NB4 (cell line): ENCODE measurements around the gene ULK1.

ENCODE experiments used
- DNase-seq: peaks from one replicate; pipeline ENCODE4 v3.0.0; 2010; ENCODE audit warnings: low read depth
- H3K4me3 ChIP-seq: one replicate; pipeline ENCODE4 v1.5.1; 2011; ENCODE audit warnings: mild to moderate bottlenecking, low read depth, low read length, moderate library complexity
- CTCF ChIP-seq: IDR thresholded peaks from one replicate; pipeline ENCODE4 v1.5.1; 2012; ENCODE audit warnings: low read depth, low read length
- MAX ChIP-seq: IDR thresholded peaks from 2 replicates; pipeline ENCODE4 v1.6.1; 2011; ENCODE audit warnings: low read depth, low read length
- MYC ChIP-seq: IDR thresholded peaks from 2 replicates; pipeline ENCODE4 v1.6.1; 2011; ENCODE audit warnings: low read depth, low read length
- POLR2A ChIP-seq: IDR thresholded peaks from 2 replicates; pipeline ENCODE4 v1.6.1; 2011; ENCODE audit warnings: mild to moderate bottlenecking; ENCODE audit not compliant: insufficient read length; ENCODE audit errors: extremely low read depth

The ULK1 gene

GRCh38 chr12:131904346-131904745 lies 9.9 kb downstream of the ULK1 start:
- no peak overlapping the region for H3K4me3 ChIP-seq
- TF ChIP-seq MYC: no peak
- no peak for TF ChIP-seq MAX
- no peak for TF ChIP-seq POLR2A
- TF ChIP-seq CTCF: no peak
- DNase-seq: no peak

- DNase-seq: no peak
- TF ChIP-seq CTCF (no peak), POLR2A (no peak), MYC (no peak), MAX (no peak)
- no peak overlapping the region for H3K4me3 ChIP-seq
Measured at GRCh38 chr12:131905081-131905629, 10.7 kb downstream of the ULK1 start.

- no peak overlapping the region for H3K4me3 ChIP-seq
- no peak for TF ChIP-seq POLR2A
- TF ChIP-seq CTCF: no peak
- no peak for TF ChIP-seq MYC
- no peak for TF ChIP-seq MAX
- no peak for DNase-seq
Measured at GRCh38 chr12:131905630-131906091, 11.2 kb downstream of the ULK1 start.

- H3K4me3 ChIP-seq: no peak overlapping the region
- DNase-seq: no peak
- TF ChIP-seq MYC (no peak), MAX (no peak), CTCF (no peak), POLR2A (no peak)
Measured at GRCh38 chr12:131907379-131908091, 13.1 kb downstream of the ULK1 start.

GRCh38 chr12:131908092-131909080 lies 14.0 kb downstream of the ULK1 start:
- TF ChIP-seq CTCF: no peak
- TF ChIP-seq MAX: no peak
- no peak for TF ChIP-seq POLR2A
- no peak for TF ChIP-seq MYC
- H3K4me3 ChIP-seq: no peak overlapping the region
- no peak for DNase-seq
